ENCODE measurements around the gene PCLO.
"Not testable (repeated sequence)": the region's sequence is repeated elsewhere in the genome, so short reads cannot be mapped to it uniquely, and the experiment has no call there.

PCLO gene

DNA sequence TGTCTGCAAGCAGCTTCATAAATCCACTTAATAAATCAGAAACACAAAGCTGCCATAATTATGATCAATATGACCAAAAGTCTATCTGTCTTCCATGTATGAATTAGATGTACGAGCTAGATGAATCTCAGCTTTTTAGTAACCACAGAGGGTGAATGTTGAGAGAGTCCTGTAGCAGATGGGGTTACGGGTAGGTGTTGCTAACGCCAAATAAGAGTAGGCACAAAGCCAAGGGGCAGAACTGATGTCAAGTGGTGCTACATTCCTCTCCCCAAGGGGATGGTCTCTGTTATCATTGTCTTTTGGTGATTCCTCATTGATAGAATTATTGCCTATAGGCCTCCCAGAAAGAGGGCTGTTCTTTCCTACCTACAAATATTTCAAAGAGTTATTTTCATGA, 257.8 kb downstream of the PCLO start:
- no peak for DNase-seq (ENCODE audit: low spot score in 2 of 2)
- Mint-ChIP-seq H3K4me3 (no peak overlapping the region), H3K9me3 (peaks cover 12% of the 10 kb centered on the region), H3K36me3 (no peaks in the 10 kb centered on the region), H3K4me1 (no peaks in the 10 kb centered on the region), H3K27ac (no peak overlapping the region)
- ATAC-seq, result no peak

DNA sequence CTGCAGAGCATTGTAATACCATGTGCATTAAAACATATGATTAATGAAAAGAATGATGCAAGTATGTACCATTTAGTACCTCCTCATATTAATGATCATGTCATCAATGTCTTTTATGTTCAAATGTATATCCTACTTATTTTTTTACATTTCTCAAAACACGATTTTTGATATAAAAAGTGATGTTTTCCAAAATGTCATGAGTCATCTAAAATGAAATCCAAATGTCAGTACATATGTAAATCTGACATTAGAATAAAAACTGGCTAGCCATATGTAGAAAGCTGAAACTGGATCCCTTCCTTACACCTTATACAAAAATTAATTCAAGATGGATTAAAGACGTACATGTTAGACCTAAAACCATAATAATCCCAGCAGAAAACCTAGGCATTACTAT, 261.6 kb downstream of the PCLO start:
- ATAC-seq, result not testable (repeated sequence)

DNA sequence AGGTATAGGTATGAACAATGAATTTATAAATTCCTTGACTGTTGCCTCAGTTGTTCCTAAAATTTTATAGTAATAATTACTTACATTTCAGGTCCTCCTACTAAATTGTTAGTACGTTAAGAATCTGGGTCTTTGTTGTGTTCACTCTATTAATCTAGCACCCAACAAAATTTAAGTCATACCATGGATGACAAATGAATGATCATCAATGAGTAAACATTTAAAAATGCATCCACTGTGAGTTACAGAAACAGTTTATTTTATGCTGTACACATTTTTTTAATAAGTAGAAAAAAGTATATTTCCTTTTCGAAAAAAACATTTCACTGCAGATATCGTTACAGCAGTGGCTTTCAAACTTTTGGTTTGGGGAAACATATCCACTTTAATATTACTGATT, 265.2 kb downstream of the PCLO start:
- DNase-seq (ENCODE audit: low spot score in 2 of 2), result no peak
- ATAC-seq, result no peak
- H3K4me1 Mint-ChIP-seq, result no peaks in the 10 kb centered on the region
- H3K4me3 Mint-ChIP-seq, result no peak overlapping the region
- H3K27ac Mint-ChIP-seq, result no peak overlapping the region
- peaks cover 12% of the 10 kb centered on the region for H3K9me3 Mint-ChIP-seq
- no peaks in the 10 kb centered on the region for H3K36me3 Mint-ChIP-seq

More for the DNA sequence above, 261.6 kb downstream of the PCLO start:
- not testable (repeated sequence) for H3K4me3 Mint-ChIP-seq; H3K4me1 Mint-ChIP-seq; H3K36me3 Mint-ChIP-seq; DNase-seq (ENCODE audit: low spot score in 2 of 2); H3K27ac Mint-ChIP-seq
- H3K9me3 Mint-ChIP-seq, result peaks cover 13% of the 10 kb centered on the region

DNA sequence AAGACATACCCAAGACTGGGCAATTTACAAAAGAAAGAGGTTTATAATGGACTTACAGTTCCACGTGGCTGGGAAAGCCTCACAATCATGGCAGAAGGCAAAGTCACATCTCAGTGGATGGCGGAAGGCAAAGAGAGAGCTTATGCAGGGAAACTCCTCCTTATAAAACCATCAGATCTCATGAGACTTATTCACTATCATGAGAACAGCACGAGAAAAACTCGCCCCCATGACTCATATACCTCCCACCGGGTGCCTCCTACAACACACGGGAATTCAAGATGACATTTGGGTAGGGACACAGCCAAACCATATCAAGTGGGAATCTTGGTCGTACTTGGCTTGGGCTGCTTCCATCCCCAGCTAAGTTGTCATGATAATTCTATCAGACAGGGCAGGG, 268.3 kb downstream of the PCLO start:
- peaks cover 12% of the 10 kb centered on the region for H3K9me3 Mint-ChIP-seq
- not testable (repeated sequence) for H3K36me3 Mint-ChIP-seq; H3K4me1 Mint-ChIP-seq; ATAC-seq; DNase-seq (ENCODE audit: low spot score in 2 of 2); H3K27ac Mint-ChIP-seq; H3K4me3 Mint-ChIP-seq

DNA sequence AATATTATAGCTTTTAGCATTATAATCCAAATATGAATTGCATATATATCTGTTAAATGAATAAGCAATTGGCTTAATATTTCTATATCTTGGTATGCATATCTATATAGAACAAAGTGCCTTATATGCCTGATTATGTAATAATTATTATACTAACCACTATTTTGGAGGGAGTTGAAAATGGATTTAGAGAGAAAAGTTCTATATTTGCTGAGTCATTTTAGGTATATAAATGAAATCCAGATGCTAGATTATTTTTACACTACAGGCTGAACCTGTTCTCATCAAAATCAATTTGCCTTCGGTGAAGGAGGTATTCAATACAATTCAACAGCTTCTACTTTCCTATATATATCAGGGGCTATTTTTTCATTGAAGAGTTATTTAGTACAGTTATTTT, 276.4 kb downstream of the PCLO start:
- no peak for DNase-seq (ENCODE audit: low spot score in 2 of 2)
- ATAC-seq, result no peak
- peaks cover 13% of the 10 kb centered on the region for H3K9me3 Mint-ChIP-seq
- no peak overlapping the region for H3K4me3 Mint-ChIP-seq
- no peaks in the 10 kb centered on the region for H3K36me3 Mint-ChIP-seq
- H3K27ac Mint-ChIP-seq, result no peak overlapping the region
- H3K4me1 Mint-ChIP-seq, result no peaks in the 10 kb centered on the region

DNA sequence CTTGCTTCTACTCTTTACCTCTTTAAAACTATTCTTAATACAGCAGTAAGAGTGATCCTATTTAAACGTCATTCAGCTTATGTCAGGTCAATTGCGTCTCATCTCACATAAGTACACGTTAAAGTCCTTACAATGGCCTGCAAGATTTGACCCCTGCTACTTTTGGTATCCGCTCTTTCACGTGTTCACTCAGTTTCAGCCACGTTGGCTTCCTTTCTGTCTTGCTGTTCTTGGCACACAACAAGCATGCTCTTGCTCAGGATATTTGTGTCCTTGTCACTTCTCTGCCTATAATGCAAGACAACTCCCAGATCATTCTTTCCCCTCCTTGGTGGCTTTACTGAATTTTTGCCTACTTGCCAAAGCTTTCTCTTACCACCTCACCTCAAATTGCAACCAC, 296.8 kb downstream of the PCLO start:
- no peak overlapping the region for H3K27ac Mint-ChIP-seq
- H3K36me3 Mint-ChIP-seq, result no peaks in the 10 kb centered on the region
- no peaks in the 10 kb centered on the region for H3K4me1 Mint-ChIP-seq
- ATAC-seq (no peak), DNase-seq (ENCODE audit: low spot score in 2 of 2) (no peak)
- no peak overlapping the region for H3K4me3 Mint-ChIP-seq
- peaks cover 10% of the 10 kb centered on the region for H3K9me3 Mint-ChIP-seq

DNA sequence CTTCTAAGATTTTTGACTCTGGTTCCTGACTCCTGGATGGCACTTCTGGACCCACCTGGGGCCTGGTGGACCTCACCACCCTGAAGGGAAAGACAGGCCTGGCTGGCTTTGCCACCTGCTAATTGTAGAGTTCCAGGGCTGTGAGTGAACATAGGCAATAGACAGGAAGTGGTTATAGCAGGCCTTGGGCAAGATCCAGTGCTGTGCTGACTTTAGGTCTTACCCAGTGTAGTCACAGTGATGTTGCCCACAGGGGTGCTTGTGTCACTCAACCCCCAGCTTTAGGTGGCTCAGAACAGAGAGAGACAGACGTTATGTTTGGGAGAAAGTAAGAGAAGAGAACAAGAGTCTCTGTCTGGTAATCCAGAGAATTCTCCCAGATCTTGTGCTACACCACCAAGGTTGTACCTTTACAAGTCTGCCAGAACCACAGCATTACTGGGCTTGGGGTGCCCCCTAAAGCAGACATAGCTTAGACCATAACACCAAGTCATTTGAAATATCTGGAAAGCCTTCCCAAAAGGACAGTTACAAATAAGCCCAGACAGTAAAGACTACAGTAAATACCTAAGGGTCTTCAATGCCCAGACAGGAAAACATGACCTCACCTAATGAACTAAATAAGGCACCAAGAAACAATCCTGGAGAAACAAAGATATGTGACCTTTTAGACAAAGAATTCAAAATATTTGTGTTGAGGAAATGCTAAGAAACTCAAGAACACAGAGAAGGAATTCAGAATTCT, 303.4 kb downstream of the PCLO start:
- Mint-ChIP-seq H3K9me3 (peaks cover 17% of the 10 kb centered on the region), H3K27ac (no peak overlapping the region), H3K4me1 (no peaks in the 10 kb centered on the region), H3K36me3 (no peaks in the 10 kb centered on the region), H3K4me3 (no peak overlapping the region)
- DNase-seq (ENCODE audit: low spot score in 2 of 2) (no peak), ATAC-seq (no peak)

DNA sequence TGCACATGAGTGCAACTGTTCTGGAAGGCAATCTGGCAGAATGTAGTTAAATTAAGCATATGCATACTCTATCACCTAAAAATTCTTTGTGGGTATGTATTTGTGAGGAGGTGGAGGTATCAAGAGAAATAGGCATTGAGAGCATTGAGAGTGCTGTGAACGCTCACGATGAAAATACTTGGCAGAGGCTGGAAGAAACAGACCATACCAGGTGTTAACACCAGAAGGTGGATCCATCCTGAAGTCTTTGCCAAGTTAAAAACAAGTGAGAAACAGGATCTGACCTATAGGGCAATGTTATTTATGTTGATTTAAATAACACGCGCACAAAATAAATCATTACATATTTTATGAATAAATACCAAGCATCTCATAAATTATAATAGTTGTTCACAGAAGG, 311.6 kb downstream of the PCLO start:
- Mint-ChIP-seq H3K4me3 (no peak overlapping the region), H3K9me3 (peaks cover 10% of the 10 kb centered on the region), H3K27ac (no peak overlapping the region), H3K36me3 (no peaks in the 10 kb centered on the region), H3K4me1 (no peaks in the 10 kb centered on the region)
- DNase-seq (ENCODE audit: low spot score in 2 of 2) (no peak), ATAC-seq (no peak)

DNA sequence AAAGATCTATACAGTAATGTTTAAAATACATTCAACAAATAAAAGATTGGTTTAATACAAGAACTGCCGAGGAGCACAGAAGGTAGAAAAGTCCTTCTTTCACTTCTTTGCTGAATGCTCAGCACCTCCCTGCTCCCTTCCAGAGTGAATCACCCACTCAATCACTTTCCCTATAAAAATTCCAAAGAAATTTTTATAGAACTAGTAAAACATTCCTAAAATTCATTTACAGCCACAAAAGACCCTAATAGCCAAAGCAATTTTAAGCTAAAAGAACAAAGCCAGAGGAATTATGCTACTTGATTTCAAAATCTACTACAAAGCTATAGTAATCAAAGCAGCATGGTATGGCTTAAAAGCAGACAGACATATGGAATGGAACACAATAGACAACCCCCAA, 320.9 kb downstream of the PCLO start:
- Mint-ChIP-seq H3K4me1 (no peaks in the 10 kb centered on the region), H3K4me3 (no peak overlapping the region), H3K9me3 (peaks cover 3% of the 10 kb centered on the region), H3K27ac (no peak overlapping the region), H3K36me3 (no peaks in the 10 kb centered on the region)
- ATAC-seq (no peak), DNase-seq (ENCODE audit: low spot score in 2 of 2) (no peak)

DNA sequence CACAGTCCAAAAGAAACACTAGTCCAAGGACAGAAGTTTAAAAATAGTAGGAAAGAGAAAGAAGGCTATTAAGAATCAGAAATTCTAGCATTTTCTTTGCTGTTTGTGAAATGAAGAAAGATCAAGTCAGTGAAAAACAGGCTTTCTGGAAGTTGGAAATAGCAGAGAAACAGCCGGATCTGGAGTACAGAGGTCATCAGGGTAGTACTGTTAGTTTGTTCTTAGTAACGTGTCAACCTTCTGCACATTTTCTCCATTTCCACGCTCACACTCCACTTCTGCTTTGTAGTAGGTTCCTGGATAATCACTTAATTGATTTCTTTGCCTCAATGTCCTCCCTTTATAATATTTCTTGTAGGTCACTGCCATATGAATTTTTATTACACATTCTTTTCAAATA, 322.6 kb downstream of the PCLO start:
- ATAC-seq (no peak), DNase-seq (ENCODE audit: low spot score in 2 of 2) (no peak)
- peaks cover 3% of the 10 kb centered on the region for H3K9me3 Mint-ChIP-seq
- H3K36me3 Mint-ChIP-seq, result no peaks in the 10 kb centered on the region
- H3K4me1 Mint-ChIP-seq, result no peaks in the 10 kb centered on the region
- no peak overlapping the region for H3K4me3 Mint-ChIP-seq
- no peak overlapping the region for H3K27ac Mint-ChIP-seq

DNA sequence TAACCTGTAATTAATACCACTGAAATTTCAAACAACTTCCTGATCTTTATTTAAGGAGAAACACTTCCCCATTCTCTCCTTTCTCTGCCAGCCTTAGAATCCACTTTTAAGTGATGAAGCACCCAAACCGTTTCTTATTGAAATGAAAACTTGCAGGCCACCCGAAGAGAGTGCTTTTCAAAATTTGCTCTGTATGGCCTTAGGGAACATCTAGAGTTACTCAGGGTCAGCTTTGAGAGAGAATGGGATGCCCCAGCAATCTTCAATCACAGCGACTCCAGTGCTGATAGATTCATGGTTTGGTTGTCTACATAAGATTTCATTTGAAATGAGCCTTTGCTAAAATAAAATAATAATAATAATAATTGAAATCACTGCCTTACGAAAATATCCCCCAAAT, 323.1 kb downstream of the PCLO start:
- DNase-seq (ENCODE audit: low spot score in 2 of 2) (no peak), ATAC-seq (no peak)
- Mint-ChIP-seq H3K27ac (no peak overlapping the region), H3K36me3 (no peaks in the 10 kb centered on the region), H3K9me3 (peaks cover 3% of the 10 kb centered on the region), H3K4me3 (no peak overlapping the region), H3K4me1 (no peaks in the 10 kb centered on the region)

DNA sequence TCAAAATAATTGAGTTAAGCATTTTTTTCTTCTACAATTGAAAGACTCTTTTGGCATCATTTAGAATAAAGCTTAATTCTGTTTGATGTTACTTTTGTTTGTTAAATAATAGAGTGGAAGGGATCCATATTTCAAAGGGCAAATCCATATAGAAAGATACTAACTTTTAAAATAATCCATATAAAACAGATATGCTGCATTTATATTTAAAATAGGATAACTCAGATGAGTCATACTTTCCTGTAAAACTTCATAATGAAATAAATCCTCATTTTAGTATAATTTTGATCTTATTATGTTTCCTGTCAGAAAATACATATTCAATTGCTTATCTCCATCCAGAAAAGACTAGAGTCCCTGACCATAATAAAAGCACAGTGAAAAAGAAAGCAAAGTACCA, 323.6 kb downstream of the PCLO start:
- ATAC-seq, result no peak
- no peaks in the 10 kb centered on the region for H3K36me3 Mint-ChIP-seq

DNA sequence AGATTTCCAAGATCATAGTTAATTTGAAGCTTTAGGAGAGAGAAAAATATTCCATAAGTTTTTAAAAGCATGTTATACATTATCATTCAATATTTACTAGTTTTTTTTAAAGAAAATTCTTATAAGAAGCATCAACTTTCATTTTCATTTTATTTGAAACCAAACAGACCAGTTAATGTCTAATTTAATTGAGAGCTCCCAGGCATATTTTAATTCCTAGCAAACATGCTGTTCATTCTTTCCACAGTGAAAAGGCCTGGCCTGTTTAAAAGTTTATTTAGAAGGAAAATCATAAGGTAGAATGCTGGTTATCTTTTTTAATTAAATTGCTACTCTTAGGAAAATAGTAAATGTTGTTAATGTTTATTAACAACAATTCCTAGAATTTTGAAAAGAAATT, 324.4 kb downstream of the PCLO start:
- DNase-seq (ENCODE audit: low spot score in 2 of 2) (no peak), ATAC-seq (no peak)
- no peak overlapping the region for H3K27ac Mint-ChIP-seq
- H3K4me1 Mint-ChIP-seq, result no peaks in the 10 kb centered on the region
- no peak overlapping the region for H3K4me3 Mint-ChIP-seq
- H3K9me3 Mint-ChIP-seq, result peaks cover 3% of the 10 kb centered on the region
- H3K36me3 Mint-ChIP-seq, result no peaks in the 10 kb centered on the region

More for the DNA sequence above, 323.6 kb downstream of the PCLO start:
- H3K27ac Mint-ChIP-seq, result no peak overlapping the region
- H3K4me1 Mint-ChIP-seq, result no peaks in the 10 kb centered on the region
- DNase-seq (ENCODE audit: low spot score in 2 of 2), result no peak
- H3K9me3 Mint-ChIP-seq, result peaks cover 3% of the 10 kb centered on the region
- H3K4me3 Mint-ChIP-seq, result no peak overlapping the region

DNA sequence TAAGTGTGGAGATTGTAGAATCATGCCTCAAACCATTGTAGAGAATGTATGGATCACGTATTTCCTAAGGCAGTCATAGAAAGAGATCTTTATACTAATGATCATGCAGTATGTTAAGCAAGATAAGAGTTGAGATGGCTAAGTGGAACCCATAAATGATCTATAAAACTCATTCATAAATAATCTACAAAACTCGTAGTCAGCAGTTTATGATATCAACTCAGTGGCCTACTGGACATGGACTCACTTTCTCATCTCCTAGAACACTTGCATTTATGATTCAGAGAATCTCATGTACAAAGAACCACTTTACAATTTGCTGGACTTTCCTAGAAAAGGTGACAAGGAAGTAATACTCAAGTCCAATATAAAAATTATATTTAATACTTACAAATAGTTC, 339.6 kb downstream of the PCLO start:
- H3K27ac Mint-ChIP-seq, result no peak overlapping the region
- no peaks in the 10 kb centered on the region for H3K36me3 Mint-ChIP-seq
- peaks cover 7% of the 10 kb centered on the region for H3K9me3 Mint-ChIP-seq
- no peaks in the 10 kb centered on the region for H3K4me1 Mint-ChIP-seq
- no peak overlapping the region for H3K4me3 Mint-ChIP-seq
- DNase-seq (ENCODE audit: low spot score in 2 of 2) (no peak), ATAC-seq (no peak)

DNA sequence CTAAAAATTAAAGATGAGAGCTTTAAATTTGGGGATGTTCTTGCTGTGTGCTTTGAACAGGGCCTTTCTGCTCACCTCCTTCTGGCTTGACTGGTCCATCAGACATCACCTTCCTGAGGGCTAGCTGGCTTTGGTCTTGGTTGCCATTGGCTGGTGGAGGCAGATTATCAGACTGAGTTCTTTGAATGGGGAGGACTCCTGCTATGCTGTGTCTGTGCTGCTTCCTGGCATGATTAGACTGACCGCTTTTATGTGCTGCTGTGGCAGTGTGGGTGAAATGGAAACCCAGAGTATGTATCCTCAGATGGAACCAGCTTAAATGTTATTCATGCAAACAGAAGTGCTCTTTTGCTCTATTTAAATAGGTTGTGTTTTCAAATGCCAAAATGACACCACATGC, 341.6 kb downstream of the PCLO start:
- H3K4me1 Mint-ChIP-seq, result no peaks in the 10 kb centered on the region
- DNase-seq (ENCODE audit: low spot score in 2 of 2), result no peak
- no peak overlapping the region for H3K27ac Mint-ChIP-seq
- H3K9me3 Mint-ChIP-seq, result peaks cover 9% of the 10 kb centered on the region
- no peak overlapping the region for H3K4me3 Mint-ChIP-seq
- no peaks in the 10 kb centered on the region for H3K36me3 Mint-ChIP-seq
- ATAC-seq, result no peak

DNA sequence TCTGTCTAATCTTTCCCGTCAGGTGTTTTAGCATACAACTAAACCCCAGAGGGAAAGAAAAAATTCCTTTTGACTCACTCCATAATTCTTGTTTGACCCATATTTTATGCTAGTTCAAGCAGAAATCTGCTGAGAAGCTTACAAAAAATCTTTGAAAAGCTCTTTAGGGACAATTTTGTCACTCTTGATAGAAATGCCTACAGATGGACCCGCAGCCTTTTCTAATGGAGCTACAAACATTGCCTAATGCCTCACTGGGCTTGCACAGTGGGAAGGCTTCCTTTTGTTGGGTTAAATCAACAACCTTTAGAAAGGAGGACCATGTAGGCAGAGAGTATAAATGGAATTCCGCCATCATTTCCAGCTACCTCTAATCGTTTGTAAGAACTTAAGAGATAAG, 344.5 kb downstream of the PCLO start:
- Mint-ChIP-seq H3K36me3 (no peaks in the 10 kb centered on the region), H3K27ac (no peak overlapping the region), H3K4me1 (no peaks in the 10 kb centered on the region), H3K9me3 (peaks cover 9% of the 10 kb centered on the region), H3K4me3 (no peak overlapping the region)
- DNase-seq (ENCODE audit: low spot score in 2 of 2) (no peak), ATAC-seq (no peak)

DNA sequence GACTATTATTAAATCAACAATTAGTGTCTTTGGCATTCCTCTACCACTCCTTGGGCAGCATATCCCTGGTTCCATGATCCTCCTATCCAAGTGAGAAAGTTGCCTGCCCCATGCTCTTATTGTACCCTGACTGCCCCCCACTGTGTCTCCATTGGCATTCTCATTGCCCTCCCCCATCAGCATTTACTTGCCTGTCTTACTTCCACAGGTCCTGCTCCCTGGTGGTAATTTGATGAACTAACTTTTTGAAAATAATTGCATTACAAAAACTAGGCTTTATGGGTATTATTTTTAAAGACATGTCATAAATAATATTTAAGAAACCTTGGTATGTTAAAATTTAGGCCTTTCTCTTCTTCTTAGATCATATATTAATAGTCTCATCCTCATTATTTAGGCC, 346.4 kb downstream of the PCLO start:
- Mint-ChIP-seq H3K36me3 (no peaks in the 10 kb centered on the region), H3K4me1 (no peaks in the 10 kb centered on the region)

More for the DNA sequence above, 346.4 kb downstream of the PCLO start:
- Mint-ChIP-seq H3K9me3 (peaks cover 2% of the 10 kb centered on the region), H3K27ac (no peak overlapping the region), H3K4me3 (no peak overlapping the region)
- ATAC-seq (no peak), DNase-seq (ENCODE audit: low spot score in 2 of 2) (no peak)

Data from stimulated activated effector memory CD8-positive, alpha-beta T cell treated with anti-CD3 and anti-CD28 coated beads, Interleukin-12 subunit alpha, Interleukin-12 subunit beta, amount 100 ng/mL, for 72 hours (primary cell).